HG03095 (cell line): ENCODE results near the gene CTNNA1.

Source experiments
- ATAC-seq: cut with Tn5 transposase; IDR thresholded peaks from one replicate; pipeline ENCODE4 v1.9.1; 2021; ENCODE audit warnings: moderate library complexity; ENCODE audit not compliant: unreplicated experiment

CTNNA1 gene

GRCh38 chr5:138843316-138844124 lies 90.3 kb downstream of the CTNNA1 start:
- ATAC-seq: no peak

- no peak for ATAC-seq
Observed at GRCh38 chr5:138844125-138844461, 90.9 kb downstream of the CTNNA1 start.

GRCh38 chr5:138844812-138845513 lies 91.7 kb downstream of the CTNNA1 start:
- no peak for ATAC-seq

GRCh38 chr5:138849439-138849838 lies 96.2 kb downstream of the CTNNA1 start:
- no peak for ATAC-seq

GRCh38 chr5:138849882-138850281 lies 96.7 kb downstream of the CTNNA1 start:
- no peak for ATAC-seq

DNA sequence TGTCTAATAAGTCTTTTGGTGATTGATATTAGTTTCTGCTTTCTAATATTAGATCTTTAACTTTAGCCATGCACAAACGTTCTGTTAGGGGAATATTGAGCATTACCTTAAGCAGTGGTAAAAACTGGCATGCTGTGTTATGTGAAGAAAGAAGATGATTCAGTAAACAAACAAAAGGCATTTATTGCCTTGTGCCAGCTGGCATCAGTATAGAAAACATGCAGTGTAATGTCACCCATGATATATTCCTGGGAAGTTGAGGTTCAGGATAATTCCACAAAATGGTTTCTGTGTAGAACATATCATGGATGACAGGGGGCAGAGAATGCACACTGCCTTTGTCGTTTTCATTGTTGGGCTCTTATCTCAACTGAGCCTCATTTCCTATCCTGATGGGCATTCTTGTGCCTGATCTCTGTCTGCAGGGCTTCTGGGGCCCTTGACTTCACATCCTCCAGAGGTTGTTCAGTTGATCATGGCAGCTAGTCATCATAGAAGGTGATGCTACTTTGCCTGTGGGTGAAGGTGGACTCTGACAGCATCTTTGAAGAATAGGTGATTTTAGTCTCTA lies 97.7 kb downstream of the CTNNA1 start:
- ATAC-seq: no peak

- ATAC-seq: no peak
Observed at GRCh38 chr5:138853132-138853531, 99.9 kb downstream of the CTNNA1 start.

GRCh38 chr5:138867011-138867410 lies 113.8 kb downstream of the CTNNA1 start:
- no peak for ATAC-seq

- no peak for ATAC-seq
Observed at GRCh38 chr5:138869038-138869437, 115.8 kb downstream of the CTNNA1 start.

GRCh38 chr5:138869763-138870500 lies 116.7 kb downstream of the CTNNA1 start:
- no peak for ATAC-seq

- ATAC-seq: no peak
Observed at GRCh38 chr5:138870611-138871010, 117.4 kb downstream of the CTNNA1 start.

- no peak for ATAC-seq
Observed at GRCh38 chr5:138872841-138873465, 119.7 kb downstream of the CTNNA1 start.

- ATAC-seq: no peak
Observed at GRCh38 chr5:138873466-138874221, 120.4 kb downstream of the CTNNA1 start.

DNA sequence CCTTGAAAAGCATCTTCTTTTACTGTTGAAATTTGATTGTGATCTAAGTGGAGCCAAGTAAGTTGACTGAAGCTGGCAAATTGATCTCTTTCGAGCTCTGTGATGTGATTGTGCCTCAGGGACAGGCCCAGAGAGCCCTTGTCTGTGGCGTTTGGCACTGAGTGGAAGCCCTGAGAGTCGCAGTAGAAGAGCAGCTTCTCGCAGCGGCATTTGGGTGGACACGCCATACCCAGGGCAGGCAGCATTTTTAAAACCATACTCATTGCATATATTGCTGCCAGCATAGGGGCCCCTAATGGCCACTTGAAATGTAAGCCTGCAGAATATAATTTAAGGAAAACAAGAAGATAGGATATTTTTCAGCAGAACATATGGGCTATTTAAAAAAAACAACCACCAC lies 121.0 kb downstream of the CTNNA1 start:
- no peak for ATAC-seq

DNA sequence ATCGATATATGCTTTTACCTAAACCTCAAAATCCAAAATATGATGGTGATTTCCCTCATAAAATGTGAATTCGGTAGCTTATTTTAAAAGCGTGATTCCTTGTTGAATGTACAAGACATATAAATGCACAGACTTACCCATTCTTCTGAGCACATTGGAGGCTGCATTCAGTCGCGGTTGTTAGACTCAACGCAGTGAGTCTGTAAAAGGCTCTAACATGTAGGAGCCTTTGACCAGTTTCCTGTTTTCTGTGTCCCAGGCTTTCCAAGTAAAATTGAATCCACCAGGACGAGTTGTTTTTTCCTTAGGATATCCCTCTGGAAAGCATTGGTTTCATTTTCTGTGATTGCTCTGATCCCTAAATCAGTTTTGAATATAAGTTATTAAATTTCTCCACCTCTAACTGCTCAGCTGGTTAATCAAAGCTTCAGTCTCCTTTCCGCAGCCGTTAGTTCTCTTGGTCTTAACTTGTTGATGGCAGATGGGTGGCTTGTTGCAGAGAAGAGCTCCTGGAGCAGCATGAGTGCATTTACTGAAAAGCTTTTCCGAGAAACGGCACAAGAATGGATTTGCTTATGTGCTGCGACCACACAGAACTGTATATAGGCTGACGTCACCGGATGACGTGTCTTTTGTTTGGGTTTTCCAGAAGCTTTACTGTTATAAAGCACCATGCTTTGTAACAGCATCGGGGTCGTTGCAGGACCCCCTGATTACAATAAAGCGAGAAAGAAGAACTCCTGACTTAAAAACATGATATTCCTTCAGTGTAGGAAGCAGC lies 121.7 kb downstream of the CTNNA1 start, which contains the start of gene LRRTM2:
Gene LRRTM2 (minus strand): TSS at position 565 of the 781 bp plus-strand sequence. CDS start 424 bp downstream, at position 141.
- ATAC-seq: no peak

DNA sequence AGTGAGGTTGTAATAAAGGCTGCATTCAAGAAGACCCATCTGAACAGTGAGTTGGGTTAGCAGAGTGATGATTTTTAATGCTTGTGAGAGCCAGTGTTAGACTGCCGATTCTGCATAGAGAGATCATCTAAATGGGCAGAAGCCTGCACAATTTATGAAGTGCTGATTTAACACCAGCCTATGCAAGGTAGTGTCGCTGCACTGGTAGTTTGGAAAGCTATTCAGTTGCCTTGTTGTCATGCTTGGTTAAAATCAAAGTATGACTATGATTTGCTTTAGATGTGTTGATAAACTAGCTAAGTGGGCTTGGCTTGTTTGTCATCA lies 122.3 kb downstream of the CTNNA1 start:
- no peak for ATAC-seq

- no peak for ATAC-seq
Observed at GRCh38 chr5:138875946-138876345, 122.7 kb downstream of the CTNNA1 start.

DNA sequence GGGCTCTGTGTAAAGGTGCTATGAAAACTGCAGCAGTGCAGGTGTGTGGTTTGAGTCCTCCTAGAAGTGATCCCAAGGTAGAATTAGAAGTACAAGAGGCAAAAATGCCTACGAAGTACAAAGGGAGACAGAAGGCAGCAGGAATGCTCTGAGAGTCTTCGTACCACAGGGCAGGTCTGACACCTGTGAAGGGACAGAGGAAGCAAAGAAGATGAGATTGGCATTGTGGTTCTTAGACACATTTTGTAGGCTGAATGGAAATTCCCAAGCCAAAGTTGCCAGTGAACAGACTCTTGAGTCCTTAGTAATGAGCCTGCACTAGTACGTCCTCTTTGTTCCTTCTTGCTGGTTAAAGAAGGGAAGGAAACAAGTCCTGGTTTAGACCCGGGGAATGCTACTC lies 123.6 kb downstream of the CTNNA1 start:
- ATAC-seq: no peak

GRCh38 chr5:138878437-138879235 lies 125.4 kb downstream of the CTNNA1 start:
- ATAC-seq: no peak
